Hepatocyte (in vitro differentiated cells): ENCODE data around the gene FSD1. TPM values are rescaled to one million over a fixed set of nuclear protein-coding genes. Genes with fewer than 3 reads are reported as not detected.

ENCODE experiments used
- DNase-seq: peaks from one replicate; pipeline ENCODE4 v3.0.0-alpha.2; 2016; ENCODE audit warnings: low spot score
- H2AFZ ChIP-seq: fragments of 200-600 bp; sonication (generic); 2 replicates; pipeline ENCODE4 v1.6.0; 2016; ENCODE audit warnings: antibody characterized with exemption, mild to moderate bottlenecking
- H3K27ac ChIP-seq: fragments of 200-600 bp; sonication (generic); 2 replicates; pipeline ENCODE4 v1.5.1; 2016; ENCODE audit warnings: mild to moderate bottlenecking
- H3K27me3 ChIP-seq: fragments of 200-600 bp; sonication (generic); 2 replicates; pipeline ENCODE4 v1.6.1; 2016
- H3K36me3 ChIP-seq: fragments of 200-600 bp; sonication (generic); replicated peaks from 2 replicates; pipeline ENCODE4 v1.5.1; 2016; ENCODE audit warnings: low read depth; ENCODE audit not compliant: insufficient read depth
- H3K4me1 ChIP-seq: fragments of 200-600 bp; sonication (generic); 2 replicates; pipeline ENCODE4 v1.5.1; 2016; ENCODE audit warnings: mild to moderate bottlenecking, moderate library complexity; ENCODE audit not compliant: insufficient read depth
- H3K4me2 ChIP-seq: fragments of 200-600 bp; sonication (generic); 2 replicates; pipeline ENCODE4 v1.6.0; 2016
- H3K4me3 ChIP-seq: fragments of 200-600 bp; sonication (generic); 2 replicates; pipeline ENCODE4 v1.5.1; 2016; ENCODE audit warnings: mild to moderate bottlenecking
- H3K79me2 ChIP-seq: fragments of 200-600 bp; sonication (generic); 2 replicates; pipeline ENCODE4 v1.6.0; 2017; ENCODE audit warnings: mild to moderate bottlenecking
- H3K9me2 ChIP-seq: fragments of 200-600 bp; sonication (generic); replicated peaks from 2 replicates; pipeline ENCODE4 v1.6.0; 2017; ENCODE audit warnings: mild to moderate bottlenecking; ENCODE audit not compliant: insufficient read depth
- H3K9me3 ChIP-seq: fragments of 200-600 bp; sonication (generic); 2 replicates; pipeline ENCODE4 v1.5.1; 2016; ENCODE audit warnings: low read depth, mild to moderate bottlenecking
- H4K20me1 ChIP-seq: fragments of 200-600 bp; sonication (generic); 2 replicates; pipeline ENCODE4 v1.6.0; 2016; ENCODE audit warnings: mild to moderate bottlenecking; ENCODE audit not compliant: insufficient read depth, poor library complexity, severe bottlenecking
- CTCF ChIP-seq: fragments of 200-600 bp; sonication (generic); IDR thresholded peaks from 2 replicates; pipeline ENCODE4 v1.5.1; 2016; ENCODE audit warnings: antibody characterized with exemption, mild to moderate bottlenecking; ENCODE audit not compliant: poor library complexity
- EZH2 ChIP-seq: fragments of 200-600 bp; sonication (generic); IDR thresholded peaks from 2 replicates; pipeline ENCODE4 v1.6.1; 2016; ENCODE audit warnings: antibody characterized with exemption, mild to moderate bottlenecking, borderline replicate concordance
- EZH2phosphoT487 ChIP-seq: fragments of 200-600 bp; sonication (generic); IDR thresholded peaks from one replicate; pipeline ENCODE4 v1.6.1; 2018; ENCODE audit warnings: antibody characterized with exemption, mild to moderate bottlenecking, low read depth, moderate library complexity; ENCODE audit not compliant: unreplicated experiment, severe bottlenecking
- WGBS: methylation state at CpG from one replicate; pipeline ENCODE4 v1.1.6; 2016; ENCODE audit warnings: low lambda C conversion rate; ENCODE audit errors: missing lambda C conversion rate; 5-methylcytosine and 5-hydroxymethylcytosine counted together
- polyA plus RNA-seq: library from polyadenylated mRNA; unstranded; fragments of >200 nt; fragmentation: Nextera tagmentation; extraction: Ambion mirVana; gene quantifications from 2 replicates; pipeline ENCODE4 v1.2.1, GENCODE V29; 2016
- total RNA-seq: library from RNA; depleted of rRNA; stranded (reverse); fragments of >200 nt; gene quantifications from 2 replicates; pipeline ENCODE4 v1.2.3, GENCODE V29; 2014

Gene FSD1
- total and polyA plus RNA-seq, 2 experiments from 2014 or later, result 2.8 to 6.3 TPM

GRCh38 chr19:4362101-4362828, 57.9 kb downstream of the FSD1 start:
- DNase-seq, result no peak
- no peak for TF ChIP-seq EZH2
- no peak for TF ChIP-seq EZH2phosphoT487
- TF ChIP-seq CTCF, result no peak
- Histone ChIP-seq H2AFZ (no peak overlapping the region), H3K4me1 (peaks cover 20% of the 10 kb centered on the region), H4K20me1 (peaks cover 3% of the 10 kb centered on the region), H3K27me3 (no peaks in the 10 kb centered on the region), H3K79me2 (peaks cover 9% of the 10 kb centered on the region), H3K27ac (peak overlapping the region; percentile 75), H3K36me3 (no peaks in the 10 kb centered on the region), H3K9me2 (no peaks in the 10 kb centered on the region), H3K9me3 (no peaks in the 10 kb centered on the region), H3K4me3 (no peak overlapping the region), H3K4me2 (no peak overlapping the region)
- WGBS, result 90% methylated on average over 32 of the region's 32 CpGs

GRCh38 chr19:4362831-4363545, 58.6 kb downstream of the FSD1 start:
- H3K36me3 ChIP-seq, result no peaks in the 10 kb centered on the region
- no peak for TF ChIP-seq EZH2
- no peak for TF ChIP-seq CTCF
- no peak overlapping the region for H3K27ac ChIP-seq
- peaks cover 20% of the 10 kb centered on the region for H3K4me1 ChIP-seq
- 88% methylated on average over 20 of the region's 22 CpGs for WGBS
- no peak overlapping the region for H3K4me3 ChIP-seq
- peaks cover 17% of the 10 kb centered on the region for H3K79me2 ChIP-seq
- H3K9me3 ChIP-seq, result no peaks in the 10 kb centered on the region
- no peaks in the 10 kb centered on the region for H3K27me3 ChIP-seq
- no peak for DNase-seq
- no peak overlapping the region for H3K4me2 ChIP-seq
- no peak overlapping the region for H2AFZ ChIP-seq
- no peaks in the 10 kb centered on the region for H3K9me2 ChIP-seq
- peaks cover 3% of the 10 kb centered on the region for H4K20me1 ChIP-seq

- TF ChIP-seq EZH2phosphoT487 (no peak), CTCF (no peak), EZH2 (no peak)
- 94% methylated on average over 26 of the region's 26 CpGs for WGBS
These were observed 59.3 kb downstream of the FSD1 start for GRCh38 chr19:4363571-4364304.

More at GRCh38 chr19:4363571-4364304, 59.3 kb downstream of the FSD1 start:
- DNase-seq, result no peak
- Histone ChIP-seq H3K36me3 (no peaks in the 10 kb centered on the region), H3K9me3 (no peaks in the 10 kb centered on the region), H3K4me2 (no peak overlapping the region), H3K79me2 (peaks cover 23% of the 10 kb centered on the region), H4K20me1 (peaks cover 7% of the 10 kb centered on the region), H3K27me3 (no peaks in the 10 kb centered on the region), H3K4me3 (no peak overlapping the region), H3K27ac (no peak overlapping the region), H3K4me1 (peaks cover 20% of the 10 kb centered on the region), H2AFZ (no peak overlapping the region), H3K9me2 (no peaks in the 10 kb centered on the region)
